Neural crest cell (in vitro differentiated cells): Measurements from ENCODE around the gene RCOR1. TPM values are rescaled to one million over a fixed set of nuclear protein-coding genes. Genes with fewer than 3 reads are reported as not detected.

Experiments used
- DNase-seq: peaks from one replicate; pipeline ENCODE4 v3.0.0; 2021; ENCODE audit warnings: low read depth, mixed read lengths, low spot score
- H3K27ac Mint-ChIP-seq: one replicate; pipeline ENCODE4 v1.8.0; 2021; ENCODE audit warnings: mild to moderate bottlenecking, mixed read lengths; ENCODE audit not compliant: unreplicated experiment
- H3K27me3 Mint-ChIP-seq: 2 replicates; pipeline ENCODE4 v1.8.0; 2021; ENCODE audit warnings: low read depth, mild to moderate bottlenecking, mixed read lengths
- H3K36me3 Mint-ChIP-seq: 2 replicates; pipeline ENCODE4 v1.8.0; 2021; ENCODE audit warnings: low read depth, mild to moderate bottlenecking, mixed read lengths
- H3K4me1 Mint-ChIP-seq: 2 replicates; pipeline ENCODE4 v1.8.0; 2021; ENCODE audit warnings: mixed read lengths
- H3K4me3 Mint-ChIP-seq: one replicate; pipeline ENCODE4 v1.8.0; 2021; ENCODE audit warnings: mild to moderate bottlenecking, mixed read lengths
- H3K9me3 Mint-ChIP-seq: 2 replicates; pipeline ENCODE4 v1.8.0; 2021; ENCODE audit warnings: mixed read lengths
- CTCF ChIP-seq: fragments of 200-600 bp; sonication (generic); conservative IDR thresholded peaks from 2 replicates; pipeline ENCODE4 v1.5.0; 2021; ENCODE audit warnings: antibody characterized with exemption, mild to moderate bottlenecking
- total RNA-seq: library from RNA; stranded (reverse); gene quantifications from 2 replicates; pipeline ENCODE4 v1.2.1, GENCODE V29; 2021

The RCOR1 gene
- total RNA-seq, 1 donor from 2014 or later = 27.8 TPM

GRCh38 chr14:102588821-102589220, 3.6 kb upstream of the RCOR1 start:
- peaks cover 35% of the 10 kb centered on the region for H3K4me1 Mint-ChIP-seq
- peak overlapping the region; percentile 92 for H3K4me3 Mint-ChIP-seq
- no peaks in the 10 kb centered on the region for H3K36me3 Mint-ChIP-seq
- H3K27me3 Mint-ChIP-seq = no peaks in the 10 kb centered on the region
- no peak for DNase-seq
- H3K27ac Mint-ChIP-seq = no peak overlapping the region
- no peaks in the 10 kb centered on the region for H3K9me3 Mint-ChIP-seq
- no peak for TF ChIP-seq CTCF

DNA sequence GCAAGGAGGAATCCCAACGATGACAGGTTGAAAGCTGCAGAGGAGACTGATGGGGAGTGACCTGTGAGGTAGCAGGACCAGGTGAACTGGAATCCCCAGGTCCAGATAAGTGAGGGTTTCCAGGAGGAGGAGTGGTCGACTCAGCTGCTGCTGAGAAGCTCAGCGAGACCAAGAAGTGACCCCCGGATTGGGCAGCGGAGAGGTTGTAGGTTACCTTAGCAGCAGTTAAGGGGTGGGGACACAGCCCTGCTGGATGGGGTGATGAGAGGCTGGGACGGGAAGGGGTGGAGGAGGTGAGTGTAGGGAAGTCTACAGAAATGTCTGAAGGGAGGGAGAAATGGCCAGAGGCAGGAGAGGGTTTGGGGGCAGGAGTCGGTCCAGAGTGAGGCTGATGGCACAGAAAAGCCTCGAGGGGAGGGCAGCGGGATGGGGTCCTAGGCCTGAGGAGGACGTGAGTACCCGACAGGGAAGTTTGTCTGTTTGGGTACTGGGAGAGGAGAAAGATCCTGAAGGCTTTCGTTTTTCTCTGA, 2.6 kb upstream of the RCOR1 start:
- peaks cover 42% of the 10 kb centered on the region for H3K4me1 Mint-ChIP-seq
- H3K9me3 Mint-ChIP-seq = no peaks in the 10 kb centered on the region
- no peak overlapping the region for H3K27ac Mint-ChIP-seq
- DNase-seq = no peak
- H3K36me3 Mint-ChIP-seq = no peaks in the 10 kb centered on the region
- H3K27me3 Mint-ChIP-seq = no peaks in the 10 kb centered on the region
- H3K4me3 Mint-ChIP-seq = peak overlapping the region; percentile 92
- TF ChIP-seq CTCF = no peak

DNA sequence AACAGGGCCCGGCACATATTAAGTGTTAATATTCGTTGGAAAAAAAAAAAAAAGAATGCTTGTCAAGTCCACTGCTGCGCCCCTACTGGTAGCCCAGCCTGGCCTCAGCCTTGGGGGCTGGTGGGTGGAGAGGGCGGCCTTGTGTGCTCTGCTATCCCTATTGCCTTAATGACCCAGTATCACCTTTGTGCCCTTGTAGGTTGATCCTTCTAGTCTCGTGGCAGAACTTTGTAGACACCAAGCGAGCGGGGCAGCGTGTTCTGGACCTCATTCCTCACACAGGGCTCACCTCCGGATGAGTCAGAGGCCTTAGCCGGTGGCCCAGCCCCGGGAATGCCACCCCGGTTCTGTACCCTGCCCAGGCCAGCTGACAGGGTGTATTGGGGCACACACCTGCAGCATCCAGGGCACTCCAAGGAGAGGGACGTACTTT, 1.8 kb upstream of the RCOR1 start:
- peak overlapping the region; percentile 92 for H3K4me3 Mint-ChIP-seq
- H3K36me3 Mint-ChIP-seq = no peaks in the 10 kb centered on the region
- peaks cover 39% of the 10 kb centered on the region for H3K4me1 Mint-ChIP-seq
- H3K27ac Mint-ChIP-seq = no peak overlapping the region
- no peaks in the 10 kb centered on the region for H3K27me3 Mint-ChIP-seq
- DNase-seq = peak; percentile 47
- no peaks in the 10 kb centered on the region for H3K9me3 Mint-ChIP-seq
- peak; percentile 70 for TF ChIP-seq CTCF

- Mint-ChIP-seq H3K9me3 (no peaks in the 10 kb centered on the region), H3K4me1 (peaks cover 39% of the 10 kb centered on the region), H3K36me3 (no peaks in the 10 kb centered on the region), H3K27ac (peak overlapping the region; percentile 57), H3K4me3 (peak overlapping the region; percentile 92), H3K27me3 (no peaks in the 10 kb centered on the region)
- no peak for TF ChIP-seq CTCF
- DNase-seq = peak; percentile 39
Observed at GRCh38 chr14:102591372-102591943, 991 bp upstream of the RCOR1 start.

DNA sequence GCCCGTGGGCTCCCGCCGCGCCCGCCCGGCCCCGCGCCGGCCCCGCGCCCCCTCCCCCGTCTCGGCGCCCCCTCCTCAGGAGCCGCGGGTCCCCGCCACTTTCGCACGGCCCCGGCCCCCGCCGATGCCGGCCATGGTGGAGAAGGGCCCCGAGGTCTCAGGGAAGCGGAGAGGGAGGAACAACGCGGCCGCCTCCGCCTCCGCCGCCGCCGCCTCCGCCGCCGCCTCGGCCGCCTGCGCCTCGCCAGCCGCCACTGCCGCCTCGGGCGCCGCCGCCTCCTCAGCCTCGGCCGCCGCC, 263 bp downstream of the RCOR1 start:
- H3K27ac Mint-ChIP-seq = no peak overlapping the region
- H3K4me1 Mint-ChIP-seq = peaks cover 37% of the 10 kb centered on the region
- H3K9me3 Mint-ChIP-seq = no peaks in the 10 kb centered on the region
- no peak for DNase-seq
- H3K36me3 Mint-ChIP-seq = no peaks in the 10 kb centered on the region
- no peak for TF ChIP-seq CTCF
- no peaks in the 10 kb centered on the region for H3K27me3 Mint-ChIP-seq
- H3K4me3 Mint-ChIP-seq = peak overlapping the region; percentile 97
